Pancreas (tissue), 10 donors: ENCODE results near the gene ECHS1. TPM values are rescaled to one million over a fixed set of nuclear protein-coding genes. Genes with fewer than 3 reads are reported as not detected.

ENCODE experiments used
- ATAC-seq, 4 donors: fragments of 200-7000 bp; cut with Tn5 transposase; one replicate each; pipeline versions ENCODE4 v1.8.0 to v1.9.1; 2020; ENCODE audit warnings: mild to moderate bottlenecking in 4 of 4, moderate library complexity in 4 of 4
- DNase-seq, 6 donors: peaks; one replicate each; pipeline ENCODE4 v3.0.0-alpha.2; 2020
- FAIRE-seq: peaks from 2 replicates; lab custom pipeline; 2012; peaks lifted over from hg19 to GRCh38; lab: Jason Lieb, UNC
- H3K27ac ChIP-seq, 4 donors: fragments of 200-600 bp; sonication (generic); 1 replicate in 3 of 4; 2 replicates in 1 of 4; pipeline versions ENCODE4 v1.5.0 to v1.8.0; 2020
- H3K27me3 ChIP-seq, 4 donors: fragments of 200-600 bp; one replicate each; pipeline ENCODE4 v1.8.0; 2021
- H3K36me3 ChIP-seq, 3 donors: fragments of 200-600 bp; sonication (generic) in 1 of 3; one replicate each; pipeline versions ENCODE4 v1.5.0 to v1.8.0; 2020 to 2021
- H3K4me1 ChIP-seq, 3 donors: fragments of 200-600 bp; one replicate each; pipeline ENCODE4 v1.8.0; 2021
- H3K4me3 ChIP-seq, 4 donors: fragments of 200-600 bp; sonication (generic) in 2 of 4; one replicate each; pipeline versions ENCODE4 v1.5.0 to v1.8.0; 2020 to 2021
- H3K9me3 ChIP-seq, 4 donors: fragments of 200-600 bp; one replicate each; pipeline ENCODE4 v1.8.0; 2021
- CTCF ChIP-seq, 4 donors: fragments of 200-600 bp; sonication (generic) in 3 of 4; IDR thresholded peaks; one replicate each; pipeline versions ENCODE4 v1.5.0 to v1.8.0; 2021; ENCODE audit warnings: antibody characterized with exemption in 4 of 4
- WGBS, 2 donors: extraction: QIAGEN DNeasy Blood & Tissue Kit; methylation state at CpG; one replicate each; pipeline ENCODE4 v1.1.7; 2013; 5-methylcytosine and 5-hydroxymethylcytosine counted together
- intact Hi-C, 3 donors: fragments of 100-400 bp; cut with DNase I; formaldehyde crosslinking; loops; one replicate each; pipeline versions ENCODE4 v1.11.1 to v1.14.2; 2022
- polyA plus RNA-seq, 2 donors: library from polyadenylated mRNA; stranded (reverse); fragments of 200-250 nt; gene quantifications; one replicate each; pipeline ENCODE4 v1.2.3, GENCODE V29; 2013
- total RNA-seq, 6 donors: library from RNA; stranded (reverse); fragmentation: NEBNext Ultra II Directional in 4 of 6; extraction: Animal tissue kit (Norgen Biotek cat#: 25700) in 4 of 6; gene quantifications; one replicate each; pipeline versions ENCODE4 v1.2.1 to v1.2.4, GENCODE V29; 2021 to 2023
- donor health status: healthy with polysubstance abuse.
- donor health status: DM: no; HTN: no; CAD: no; lungs with moderate emphysema.
- donor health status: DM: no; HTN: no; CAD: no.
- donor health status: control.
- donor health status: control.
- donor health status: Bipolar disorder and iron deficiency.
- donor health status: DM: yes; HTN: yes; CAD: no.
- donor health status: DM: no; HTN: no; CAD: no.
- donor health status: DM: no; HTN: no; CAD: no.
- donor health status: DM: yes; HTN: yes; CAD: no.

Gene ECHS1
- total and polyA plus RNA-seq, 8 donors: 32.4 to 69.2 (median 37.8) TPM

- Histone ChIP-seq H3K27ac (no peak overlapping the region), H3K4me3 (no peak overlapping the region), H3K36me3 (peaks cover 6 to 40% (median 16%) of the 10 kb centered on the region in 3 donors), H3K9me3 (no peaks in the 10 kb centered on the region), H3K4me1 (peaks cover 10 to 20% (median 10%) of the 10 kb centered on the region in 3 donors), H3K27me3 (no peaks in the 10 kb centered on the region)
- ATAC-seq: no peak
- peak in 1 of 6 donors; percentile 20 for DNase-seq
- 89 to 96% methylated on average over 13 of the region's 13 CpGs for WGBS, 2 donors
- no peak for FAIRE-seq
- intact Hi-C loops: no loop called here
- no peak for TF ChIP-seq CTCF (IDR thresholded peaks at IDR 0.05)
Observed at GRCh38 chr10:133362846-133363245, 10.3 kb downstream of the ECHS1 start.

- no peak for ATAC-seq
- H3K4me1 ChIP-seq: peaks cover 10 to 20% (median 10%) of the 10 kb centered on the region in 3 donors
- no peak overlapping the region for H3K4me3 ChIP-seq
- intact Hi-C loops: no loop called here
- FAIRE-seq: no peak
- 88% methylated on average over 18 of the region's 18 CpGs for WGBS, 2 donors
- H3K36me3 ChIP-seq: peaks cover 6 to 37% (median 14%) of the 10 kb centered on the region in 3 donors
- TF ChIP-seq CTCF (IDR thresholded peaks at IDR 0.05): no peak
- no peak overlapping the region for H3K27ac ChIP-seq
- H3K9me3 ChIP-seq: no peaks in the 10 kb centered on the region
- DNase-seq: no peak
- H3K27me3 ChIP-seq: no peaks in the 10 kb centered on the region
Observed at GRCh38 chr10:133361773-133362441, 11.2 kb downstream of the ECHS1 start.

GRCh38 chr10:133361227-133361626 lies 11.9 kb downstream of the ECHS1 start:
- 95 to 96% methylated on average over 5 of the region's 5 CpGs for WGBS, 2 donors
- H3K27ac ChIP-seq: no peak overlapping the region
- no peak overlapping the region for H3K4me3 ChIP-seq
- H3K36me3 ChIP-seq: peaks cover 6 to 30% (median 7%) of the 10 kb centered on the region in 3 donors
- H3K27me3 ChIP-seq: no peaks in the 10 kb centered on the region
- no peak for FAIRE-seq
- ATAC-seq: no peak
- intact Hi-C loops: no loop called here
- H3K4me1 ChIP-seq: peaks cover 10 to 20% (median 10%) of the 10 kb centered on the region in 3 donors
- no peaks in the 10 kb centered on the region for H3K9me3 ChIP-seq
- no peak for DNase-seq
- TF ChIP-seq CTCF (IDR thresholded peaks at IDR 0.05): no peak

GRCh38 chr10:133359972-133360610 lies 13.1 kb downstream of the ECHS1 start:
- no peaks in the 10 kb centered on the region for H3K27me3 ChIP-seq
- FAIRE-seq: no peak
- peak; percentile 6 to 71 (median 50) for ATAC-seq
- intact Hi-C loops: no loop called here
- no peak overlapping the region for H3K4me3 ChIP-seq
- WGBS, 2 donors: 34 to 36% methylated on average over 17 of the region's 17 CpGs
- peak in 3 of 6 donors; percentile 42 to 59 (median 53) for DNase-seq
- no peak for TF ChIP-seq CTCF (IDR thresholded peaks at IDR 0.05)
- no peaks in the 10 kb centered on the region for H3K9me3 ChIP-seq
- peak overlapping the region in 1 of 4 donors; percentile 32 for H3K27ac ChIP-seq
- H3K4me1 ChIP-seq: peaks cover 10 to 20% (median 10%) of the 10 kb centered on the region in 3 donors
- peaks cover 0 to 19% (median 0%) of the 10 kb centered on the region in 3 donors for H3K36me3 ChIP-seq
